ENCODE data around the gene SCO2.

Gene SCO2

DNA sequence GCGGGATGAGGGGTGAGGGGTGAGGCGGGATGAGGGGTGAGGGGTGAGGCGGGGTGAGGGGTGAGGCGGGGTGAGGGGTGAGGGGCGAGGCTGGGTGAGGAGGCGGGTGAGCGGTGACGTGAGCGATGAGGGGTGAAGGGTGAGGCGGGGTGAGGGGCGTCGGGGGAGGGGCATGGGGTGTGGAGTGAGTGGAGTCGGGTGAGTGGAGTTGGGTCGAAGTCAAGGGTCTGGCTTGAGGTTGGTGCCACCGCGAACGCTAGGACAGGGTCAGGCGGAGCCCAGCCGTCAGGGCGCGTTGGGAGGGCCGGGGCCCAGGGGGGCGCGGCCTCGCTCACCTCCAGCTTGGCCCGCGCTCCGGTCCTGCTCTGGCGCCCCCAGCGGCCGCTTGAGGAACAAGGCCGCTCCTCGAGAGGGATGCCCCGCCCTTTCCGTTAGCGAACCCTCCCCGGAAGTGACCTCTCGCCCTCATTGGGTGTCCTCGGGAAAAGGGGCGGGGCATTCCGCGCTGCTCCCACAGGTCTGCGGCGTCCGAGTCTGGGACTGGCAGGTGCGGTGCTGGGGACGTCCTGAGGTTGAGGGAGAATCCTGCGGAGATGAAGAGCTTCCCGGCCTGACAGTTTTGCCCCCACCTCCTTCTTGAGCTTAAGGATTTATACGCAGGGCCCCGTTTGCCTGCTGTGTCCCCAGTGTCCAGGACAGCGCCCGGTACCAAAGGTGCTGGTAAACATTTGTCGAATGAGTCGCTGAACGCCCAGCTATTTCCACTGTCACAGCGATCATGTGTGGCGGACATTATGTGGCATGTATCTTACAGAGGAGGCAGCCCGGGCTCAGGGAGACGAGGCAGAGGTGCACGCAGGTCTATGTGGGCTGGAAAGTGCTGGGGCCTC is 37.4 kb upstream of the SCO2 start, which contains the start of gene SYCE3:
TSS of gene SYCE3 (minus strand) at position 397 of the 890 bp plus-strand sequence. CDS start 6,514 bp downstream, outside the sequence.
- Mint-ChIP-seq H3K27me3 (no peaks in the 10 kb centered on the region), H3K36me3 (ENCODE audit: low read depth) (no peaks in the 10 kb centered on the region), H3K4me1 (ENCODE audit: low read depth) (peaks cover 18% of the 10 kb centered on the region), H3K9me3 (no peaks in the 10 kb centered on the region), H3K27ac (peak within 1 kb of the TSS; percentile 66), H3K4me3 (peak within 1 kb of the TSS; percentile 89)

DNA sequence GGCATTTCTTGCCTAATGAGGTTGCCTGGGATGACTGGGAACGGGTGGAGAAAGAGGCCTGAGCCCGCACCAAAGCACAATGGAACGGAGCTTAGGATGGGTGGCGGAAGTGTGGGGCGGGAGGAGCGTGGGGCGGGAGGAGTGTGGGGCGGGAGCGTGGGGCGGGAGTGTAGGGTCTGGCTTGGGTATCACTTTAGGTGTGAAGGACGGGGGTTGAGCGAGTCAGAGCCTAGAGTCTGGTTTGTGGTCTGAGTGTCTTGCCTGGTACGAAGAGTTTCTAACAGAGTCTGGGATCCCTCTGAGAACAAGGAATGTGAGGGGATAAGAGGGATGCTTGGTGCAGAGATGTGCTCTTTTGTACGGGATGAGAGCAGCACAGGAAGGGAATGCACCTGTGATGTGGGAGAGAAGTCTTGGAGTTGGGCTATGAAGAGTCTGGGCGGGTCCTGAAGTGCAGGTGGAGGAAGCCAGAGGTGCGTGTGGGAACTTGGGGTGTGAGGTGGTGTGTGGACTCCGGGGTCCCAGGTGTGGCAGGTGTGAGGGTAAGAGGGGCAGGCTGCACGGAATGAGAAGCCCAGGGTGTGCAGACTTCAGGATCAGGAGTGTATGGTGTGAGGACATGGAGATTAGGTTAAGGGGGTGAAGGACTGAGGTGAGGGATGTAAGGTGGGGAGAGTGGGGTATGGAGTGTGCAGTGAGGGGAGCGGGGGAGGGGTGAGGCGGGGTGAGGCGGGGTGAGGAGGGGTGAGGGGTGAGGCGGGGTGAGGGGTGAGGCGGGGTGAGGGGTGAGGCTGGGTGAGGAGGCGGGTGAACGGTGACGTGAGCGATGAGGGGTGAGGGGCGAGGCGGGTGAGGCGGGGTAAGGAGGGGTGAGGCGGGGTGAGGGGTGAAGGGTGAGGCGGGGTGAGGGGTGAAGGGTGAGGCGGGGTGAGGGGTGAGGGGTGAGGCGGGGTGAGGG is 36.3 kb upstream of the SCO2 start:
- Mint-ChIP-seq H3K27me3 (no peaks in the 10 kb centered on the region), H3K27ac (no peak overlapping the region), H3K4me3 (peak overlapping the region; percentile 5), H3K4me1 (ENCODE audit: low read depth) (peaks cover 18% of the 10 kb centered on the region), H3K36me3 (ENCODE audit: low read depth) (no peaks in the 10 kb centered on the region), H3K9me3 (no peaks in the 10 kb centered on the region)

DNA sequence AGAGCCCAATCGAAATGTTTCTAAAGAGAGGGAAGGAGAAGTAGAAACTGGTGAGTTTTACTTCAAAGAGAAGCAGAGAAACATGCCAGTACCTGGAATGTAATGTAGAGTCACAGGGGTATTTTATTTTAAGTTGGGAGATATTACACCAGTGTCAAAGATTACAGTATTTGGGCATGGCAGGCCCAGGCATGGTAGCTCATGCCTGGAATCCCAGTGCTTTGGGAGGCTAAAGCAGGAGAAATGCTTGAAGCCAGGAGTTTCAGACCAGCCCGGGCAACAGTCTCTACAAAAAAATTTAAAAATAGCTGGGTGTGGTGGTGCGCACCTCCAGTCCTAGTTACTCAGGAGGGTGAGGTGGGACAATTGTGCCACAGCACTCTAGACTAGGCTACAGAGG is 34.6 kb upstream of the SCO2 start:
- Mint-ChIP-seq H3K27ac (no peak overlapping the region), H3K9me3 (no peaks in the 10 kb centered on the region), H3K36me3 (ENCODE audit: low read depth) (no peaks in the 10 kb centered on the region), H3K27me3 (no peaks in the 10 kb centered on the region), H3K4me1 (ENCODE audit: low read depth) (peaks cover 18% of the 10 kb centered on the region), H3K4me3 (no peak overlapping the region)

DNA sequence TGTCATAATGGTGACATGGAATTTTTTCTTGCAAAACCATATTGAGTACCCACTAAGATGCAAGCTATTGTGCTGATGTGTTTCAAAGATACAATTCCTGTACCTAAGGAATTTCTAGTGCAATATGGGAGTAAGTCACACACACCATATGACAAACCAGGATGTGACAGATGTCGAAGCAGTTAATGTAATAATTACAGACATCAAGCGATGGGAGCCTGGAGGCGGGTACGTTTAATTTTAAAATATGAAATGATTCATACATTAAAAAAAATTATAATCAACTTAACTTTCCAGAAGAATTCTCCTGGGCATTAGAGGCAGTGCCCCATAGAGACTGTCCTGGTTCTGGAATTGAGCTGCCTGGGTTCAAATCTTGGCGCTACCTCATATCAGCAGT is 31.3 kb upstream of the SCO2 start:
- no peaks in the 10 kb centered on the region for H3K36me3 Mint-ChIP-seq (ENCODE audit: low read depth)
- no peaks in the 10 kb centered on the region for H3K27me3 Mint-ChIP-seq
- H3K4me3 Mint-ChIP-seq, result no peak overlapping the region
- no peak overlapping the region for H3K27ac Mint-ChIP-seq
- peaks cover 7% of the 10 kb centered on the region for H3K4me1 Mint-ChIP-seq (ENCODE audit: low read depth)
- no peaks in the 10 kb centered on the region for H3K9me3 Mint-ChIP-seq

DNA sequence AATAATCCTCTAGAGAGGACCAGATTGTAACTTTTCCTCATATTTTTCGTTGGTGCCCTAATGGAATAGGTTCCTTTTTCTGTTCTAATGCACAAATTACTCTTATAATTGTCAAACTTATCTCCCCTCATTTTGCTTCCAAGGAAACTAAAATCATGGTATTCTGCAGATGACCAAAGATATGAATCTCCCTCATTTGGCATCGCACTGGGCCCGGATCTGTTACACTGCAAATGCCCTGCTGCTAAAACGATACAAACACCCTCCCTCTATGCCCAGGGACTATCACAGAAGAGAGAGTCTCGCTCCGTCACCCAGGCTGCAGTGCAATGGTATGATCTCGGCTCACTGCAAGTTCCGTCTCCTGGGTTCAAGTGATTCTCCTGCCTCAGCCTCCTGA is 27.9 kb upstream of the SCO2 start:
- Mint-ChIP-seq H3K27me3 (no peaks in the 10 kb centered on the region), H3K9me3 (no peaks in the 10 kb centered on the region), H3K4me3 (no peak overlapping the region), H3K36me3 (ENCODE audit: low read depth) (no peaks in the 10 kb centered on the region), H3K4me1 (ENCODE audit: low read depth) (peaks cover 11% of the 10 kb centered on the region), H3K27ac (no peak overlapping the region)

DNA sequence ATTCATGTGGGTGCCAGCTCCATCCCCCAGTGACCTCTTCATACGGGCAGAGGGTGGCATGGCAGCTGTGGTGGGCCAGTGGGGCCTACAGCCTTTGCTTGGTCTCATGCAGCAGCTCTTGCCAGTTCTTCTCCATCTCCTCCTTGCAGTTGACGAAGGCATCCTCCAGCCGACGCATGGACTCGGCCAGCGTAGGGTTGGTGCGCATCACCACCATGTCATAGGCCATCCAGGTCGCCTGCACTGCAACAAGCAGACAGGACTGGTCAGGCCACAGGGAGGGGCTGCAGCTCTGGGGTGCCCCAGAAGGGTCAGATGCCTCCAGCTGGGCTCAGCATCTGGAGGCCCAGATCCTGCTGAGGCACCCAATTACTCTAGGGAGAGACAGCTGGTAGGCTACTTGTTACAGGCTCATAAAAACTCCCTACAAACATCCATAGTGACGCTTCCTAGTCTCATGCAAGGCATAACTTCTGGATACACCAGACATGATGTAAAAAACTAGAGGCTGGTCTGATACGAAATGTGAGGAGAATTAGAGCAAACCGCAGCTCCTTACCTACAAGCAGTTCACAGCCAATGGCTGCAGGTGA is 25.9 kb upstream of the SCO2 start:
- H3K4me3 Mint-ChIP-seq, result no peak overlapping the region
- no peak overlapping the region for H3K27ac Mint-ChIP-seq
- H3K27me3 Mint-ChIP-seq, result no peaks in the 10 kb centered on the region
- no peaks in the 10 kb centered on the region for H3K9me3 Mint-ChIP-seq
- no peaks in the 10 kb centered on the region for H3K36me3 Mint-ChIP-seq (ENCODE audit: low read depth)
- peaks cover 15% of the 10 kb centered on the region for H3K4me1 Mint-ChIP-seq (ENCODE audit: low read depth)

DNA sequence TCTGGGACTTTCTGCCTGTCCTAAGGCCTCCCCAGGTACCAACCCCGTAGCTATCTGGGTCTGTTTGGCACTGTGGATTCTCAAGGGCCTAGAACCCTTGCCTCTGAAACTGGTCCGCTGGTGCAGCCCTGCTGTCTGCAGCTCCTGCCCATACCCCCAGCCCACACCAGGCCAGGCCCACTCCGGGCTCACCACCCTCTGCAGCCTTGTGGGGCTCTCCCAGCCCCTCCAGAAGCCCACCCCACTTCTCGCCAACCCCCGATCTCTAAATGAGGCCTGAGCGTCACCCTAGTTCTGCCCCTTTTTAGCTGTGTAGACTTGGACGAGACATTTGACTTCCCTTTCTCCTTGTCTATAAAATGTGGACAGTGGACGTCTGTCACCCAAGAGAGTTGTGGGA is 25.0 kb upstream of the SCO2 start:
- peaks cover 22% of the 10 kb centered on the region for H3K4me1 Mint-ChIP-seq (ENCODE audit: low read depth)
- H3K27ac Mint-ChIP-seq, result peak overlapping the region; percentile 77
- H3K9me3 Mint-ChIP-seq, result no peaks in the 10 kb centered on the region
- H3K27me3 Mint-ChIP-seq, result no peaks in the 10 kb centered on the region
- H3K4me3 Mint-ChIP-seq, result peak overlapping the region; percentile 58
- H3K36me3 Mint-ChIP-seq (ENCODE audit: low read depth), result no peaks in the 10 kb centered on the region

DNA sequence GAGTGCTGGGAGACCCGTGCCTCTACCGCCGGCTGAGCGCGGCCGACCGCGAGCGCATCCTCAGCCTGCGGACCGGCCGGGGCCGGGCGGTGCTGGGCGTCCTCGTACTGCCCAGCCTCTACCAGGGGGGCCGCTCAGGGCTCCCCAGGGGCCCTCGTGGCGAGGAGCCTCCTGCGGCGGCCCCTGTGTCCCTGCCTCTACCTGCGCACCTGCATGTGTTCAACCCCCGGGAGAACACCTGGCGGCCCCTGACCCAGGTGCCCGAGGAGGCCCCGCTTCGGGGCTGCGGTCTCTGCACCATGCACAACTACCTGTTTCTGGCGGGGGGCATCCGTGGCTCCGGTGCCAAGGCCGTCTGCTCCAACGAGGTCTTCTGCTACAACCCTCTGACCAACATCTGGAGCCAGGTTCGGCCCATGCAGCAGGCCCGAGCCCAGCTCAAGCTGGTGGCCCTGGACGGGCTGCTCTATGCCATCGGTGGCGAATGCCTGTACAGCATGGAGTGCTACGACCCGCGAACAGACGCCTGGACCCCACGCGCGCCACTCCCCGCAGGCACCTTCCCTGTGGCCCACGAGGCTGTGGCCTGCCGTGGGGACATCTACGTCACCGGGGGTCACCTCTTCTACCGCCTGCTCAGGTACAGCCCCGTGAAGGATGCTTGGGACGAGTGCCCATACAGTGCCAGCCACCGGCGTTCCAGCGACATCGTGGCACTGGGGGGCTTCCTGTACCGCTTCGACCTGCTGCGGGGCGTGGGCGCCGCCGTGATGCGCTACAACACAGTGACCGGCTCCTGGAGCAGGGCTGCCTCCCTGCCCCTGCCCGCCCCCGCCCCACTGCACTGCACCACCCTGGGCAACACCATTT is 23.8 kb upstream of the SCO2 start:
- Mint-ChIP-seq H3K36me3 (ENCODE audit: low read depth) (no peaks in the 10 kb centered on the region), H3K27me3 (no peaks in the 10 kb centered on the region), H3K4me3 (peak overlapping the region; percentile 82), H3K27ac (peak overlapping the region; percentile 86), H3K4me1 (ENCODE audit: low read depth) (peaks cover 35% of the 10 kb centered on the region), H3K9me3 (no peaks in the 10 kb centered on the region)

DNA sequence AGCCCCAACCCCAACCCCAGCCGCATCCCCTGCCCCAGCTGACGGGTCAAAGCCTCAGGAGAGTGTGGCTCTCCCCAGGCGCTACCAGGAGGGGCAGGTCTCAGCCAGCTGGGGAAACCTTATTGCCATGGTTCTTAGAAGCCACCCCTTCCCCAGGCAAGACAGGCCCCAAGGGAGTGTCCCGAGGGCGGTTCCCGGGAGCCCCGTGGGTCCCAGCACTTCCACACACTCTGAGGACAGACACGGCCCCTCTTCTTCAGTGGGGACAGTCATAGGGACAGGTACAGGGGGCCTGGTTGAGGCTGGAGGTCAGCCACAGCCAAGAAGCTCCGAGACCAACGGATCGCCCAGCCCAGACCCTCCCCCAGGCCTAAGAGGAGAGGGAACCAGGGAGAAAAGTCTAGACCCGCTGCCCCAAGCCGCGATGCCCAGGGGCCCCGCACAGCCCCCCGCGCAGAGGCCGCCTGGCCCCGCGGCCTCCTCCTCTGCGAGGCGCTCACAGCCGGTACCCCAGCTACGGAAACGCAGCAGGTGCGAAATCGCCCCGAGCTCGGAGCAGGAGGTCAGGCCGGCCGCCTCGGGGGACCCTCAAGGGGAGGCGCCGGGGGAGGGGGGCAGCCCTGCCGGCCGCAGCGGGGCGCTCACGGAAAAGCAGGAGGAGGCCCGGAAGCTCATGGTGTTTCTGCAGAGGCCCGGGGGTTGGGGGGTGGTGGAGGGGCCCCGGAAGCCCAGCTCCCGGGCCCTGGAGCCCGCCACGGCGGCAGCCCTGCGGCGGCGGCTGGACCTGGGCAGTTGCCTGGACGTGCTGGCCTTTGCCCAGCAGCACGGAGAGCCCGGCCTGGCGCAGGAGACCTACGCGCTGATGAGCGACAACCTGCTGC is 22.9 kb upstream of the SCO2 start:
- Mint-ChIP-seq H3K4me1 (ENCODE audit: low read depth) (peaks cover 38% of the 10 kb centered on the region), H3K9me3 (no peaks in the 10 kb centered on the region), H3K4me3 (peak overlapping the region; percentile 73), H3K27me3 (no peaks in the 10 kb centered on the region), H3K27ac (peak overlapping the region; percentile 83), H3K36me3 (ENCODE audit: low read depth) (no peaks in the 10 kb centered on the region)

DNA sequence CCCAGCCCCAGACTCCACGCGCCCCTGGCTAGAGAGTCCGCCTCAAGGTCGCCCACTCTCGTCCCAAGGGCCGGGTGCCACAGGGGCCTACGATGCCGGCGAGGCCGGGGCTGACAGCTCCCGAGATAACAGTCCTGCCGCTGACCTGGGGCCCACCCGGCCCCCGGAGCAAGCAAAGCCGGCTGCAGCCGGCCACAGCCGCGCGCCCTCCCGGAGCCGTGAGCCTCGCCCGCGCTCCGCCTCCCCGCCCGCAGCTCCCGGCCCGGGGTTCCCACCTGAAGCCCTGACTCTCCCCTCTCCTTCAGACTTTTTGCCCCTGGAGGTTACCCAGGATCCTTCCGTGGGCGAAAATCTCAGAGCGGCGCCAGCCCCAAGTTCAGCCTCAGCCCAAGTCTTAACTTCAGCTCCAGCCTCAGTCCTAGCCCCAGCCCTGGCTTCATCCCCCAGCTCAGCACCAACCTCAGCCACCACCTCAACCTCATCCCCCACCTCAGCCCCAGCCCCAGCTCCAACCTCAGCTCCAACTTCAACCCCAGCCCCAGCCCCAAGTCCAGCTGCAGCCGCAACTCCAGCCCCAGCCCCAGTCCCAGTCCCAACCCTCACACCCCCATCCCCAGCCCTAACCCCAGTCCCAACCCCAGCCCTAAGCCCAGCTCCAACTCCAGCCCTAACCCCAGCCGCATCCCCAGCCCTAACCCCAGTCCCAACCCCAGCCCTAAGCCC is 22.0 kb upstream of the SCO2 start:
- peaks cover 3% of the 10 kb centered on the region for H3K36me3 Mint-ChIP-seq (ENCODE audit: low read depth)
- H3K9me3 Mint-ChIP-seq, result no peaks in the 10 kb centered on the region
- no peak overlapping the region for H3K4me3 Mint-ChIP-seq
- peaks cover 42% of the 10 kb centered on the region for H3K4me1 Mint-ChIP-seq (ENCODE audit: low read depth)
- no peak overlapping the region for H3K27ac Mint-ChIP-seq
- no peaks in the 10 kb centered on the region for H3K27me3 Mint-ChIP-seq

DNA sequence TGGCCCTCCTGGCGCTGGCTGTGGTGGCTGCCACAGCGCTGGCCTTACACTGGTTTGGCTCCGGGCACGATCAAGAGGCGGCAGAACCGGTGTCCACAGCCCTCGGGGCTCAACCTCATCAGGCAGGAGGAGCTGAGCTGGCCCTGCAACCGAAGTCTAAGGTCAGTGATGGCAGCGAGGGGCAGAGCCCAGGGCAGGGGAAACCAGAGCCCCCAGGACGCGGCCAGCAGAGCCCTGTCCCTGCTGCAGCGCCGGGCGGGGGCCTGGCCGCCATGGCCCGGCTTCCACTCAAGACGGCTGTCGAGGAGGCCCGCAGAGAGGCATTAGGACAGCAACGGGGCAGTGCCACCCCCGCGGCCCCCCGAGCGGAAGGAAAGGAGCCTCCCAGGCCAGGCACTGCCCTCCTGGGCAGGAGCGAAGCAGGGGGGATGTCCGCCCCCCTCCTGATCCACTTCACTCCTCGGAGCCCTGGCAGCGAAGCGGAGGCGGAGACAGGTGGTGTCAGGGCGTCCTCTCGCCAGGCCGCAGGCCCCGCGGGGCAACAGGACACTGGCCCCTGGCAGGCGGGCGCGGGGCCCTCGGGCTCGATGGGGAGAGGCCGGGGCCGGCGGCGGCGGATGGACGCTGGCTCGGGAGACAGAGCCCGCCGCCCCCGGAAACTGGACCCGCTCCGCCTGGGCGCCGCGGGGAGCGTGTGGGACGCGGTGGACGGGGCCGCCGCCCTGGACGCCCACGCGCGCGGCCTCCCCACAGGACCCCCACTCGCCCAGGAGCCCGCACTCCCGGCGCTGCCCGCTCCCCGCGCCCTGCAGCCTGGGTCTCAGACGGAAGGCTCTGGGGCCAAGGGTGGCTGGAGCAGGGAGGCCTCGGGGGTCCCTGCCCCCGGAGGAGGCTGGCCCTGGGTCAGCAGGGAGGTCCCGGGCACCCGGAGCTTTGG is 21.2 kb upstream of the SCO2 start:
- Mint-ChIP-seq H3K36me3 (ENCODE audit: low read depth) (peaks cover 8% of the 10 kb centered on the region), H3K4me1 (ENCODE audit: low read depth) (peaks cover 50% of the 10 kb centered on the region), H3K27ac (no peak overlapping the region), H3K27me3 (no peaks in the 10 kb centered on the region), H3K4me3 (no peak overlapping the region), H3K9me3 (no peaks in the 10 kb centered on the region)
